GM23338 (cell line): ENCODE data around the gene SLC26A4. TPM values are rescaled to one million over a fixed set of nuclear protein-coding genes. Genes with fewer than 3 reads are reported as not detected.
A peak's percentile ranks its signal among the peaks of the same experiment; 100 is the strongest.

ENCODE experiments used
- ATAC-seq: fragments of 200-7000 bp; cut with Tn5 transposase; 3 replicates; pipeline ENCODE4 v1.9.1; 2020
- DNase-seq: peaks from one replicate; pipeline ENCODE4 v3.0.0-alpha.2; 2015; ENCODE audit warnings: low spot score
- H2AFZ ChIP-seq: fragments of 200-600 bp; sonication (generic); 2 replicates; pipeline ENCODE4 v1.8.0; 2016; ENCODE audit warnings: antibody characterized with exemption, mild to moderate bottlenecking, moderate library complexity
- H3F3A ChIP-seq: fragments of 200-600 bp; sonication (generic); replicated peaks from 2 replicates; pipeline ENCODE4 v1.8.0; 2017; ENCODE audit warnings: antibody characterized with exemption, mixed run types, low read depth
- H3K27ac ChIP-seq: fragments of 200-600 bp; sonication (generic); 2 replicates; pipeline ENCODE4 v1.6.1; 2016; ENCODE audit warnings: low read depth
- H3K27me3 ChIP-seq: fragments of 200-600 bp; sonication (generic); 2 replicates; pipeline ENCODE4 v1.8.0; 2016; ENCODE audit warnings: mild to moderate bottlenecking, mixed run types, moderate library complexity; ENCODE audit not compliant: insufficient read depth
- H3K36me3 ChIP-seq: fragments of 200-600 bp; sonication (generic); 2 replicates; pipeline ENCODE4 v1.8.0; 2016; ENCODE audit warnings: mild to moderate bottlenecking; ENCODE audit not compliant: insufficient read depth
- H3K4me1 ChIP-seq: fragments of 200-600 bp; sonication (generic); 2 replicates; pipeline ENCODE4 v1.8.0; 2016; ENCODE audit warnings: mild to moderate bottlenecking, moderate library complexity; ENCODE audit not compliant: insufficient read depth
- H3K4me2 ChIP-seq: fragments of 200-600 bp; sonication (generic); 2 replicates; pipeline ENCODE4 v1.7.1; 2017; ENCODE audit warnings: mixed run types
- H3K4me3 ChIP-seq: fragments of 200-600 bp; sonication (generic); 2 replicates; pipeline ENCODE4 v1.6.1; 2016; ENCODE audit warnings: mixed run types
- H3K79me2 ChIP-seq: fragments of 200-600 bp; sonication (generic); replicated peaks from 2 replicates; pipeline ENCODE4 v1.8.0; 2017; ENCODE audit warnings: mild to moderate bottlenecking; ENCODE audit not compliant: insufficient read depth
- H3K9me2 ChIP-seq: fragments of 200-600 bp; sonication (generic); 2 replicates; pipeline ENCODE4 v1.8.0; 2017; ENCODE audit not compliant: insufficient read depth
- H4K20me1 ChIP-seq: fragments of 200-600 bp; sonication (generic); replicated peaks from 2 replicates; pipeline ENCODE4 v1.8.0; 2017; ENCODE audit warnings: mild to moderate bottlenecking; ENCODE audit not compliant: insufficient read depth
- H3K27ac Mint-ChIP-seq: 2 replicates; pipeline ENCODE4 v1.8.0; 2020; ENCODE audit warnings: inconsistent platforms, mild to moderate bottlenecking, moderate library complexity, mixed read lengths
- H3K27me3 Mint-ChIP-seq: 3 replicates; pipeline ENCODE4 v1.8.0; 2022; ENCODE audit warnings: low read depth, mild to moderate bottlenecking, moderate library complexity, mixed read lengths, inconsistent platforms; ENCODE audit not compliant: insufficient read depth, poor library complexity
- H3K36me3 Mint-ChIP-seq: 3 replicates; pipeline ENCODE4 v1.8.0; 2021; ENCODE audit warnings: low read depth, mild to moderate bottlenecking, inconsistent platforms, moderate library complexity, mixed read lengths
- H3K4me1 Mint-ChIP-seq: 3 replicates; pipeline ENCODE4 v1.8.0; 2020; ENCODE audit warnings: mild to moderate bottlenecking, inconsistent platforms, mixed read lengths
- H3K4me3 Mint-ChIP-seq: 3 replicates; pipeline ENCODE4 v1.8.0; 2021; ENCODE audit warnings: moderate library complexity, mild to moderate bottlenecking, inconsistent platforms, mixed read lengths
- H3K9me3 Mint-ChIP-seq: 3 replicates; pipeline ENCODE4 v1.8.0; 2020; ENCODE audit warnings: moderate library complexity, mild to moderate bottlenecking, inconsistent platforms, mixed read lengths
- CREB1 ChIP-seq: fragments of 250-450 bp; sonication (Bioruptor Pico); IDR thresholded peaks from 2 replicates; pipeline ENCODE4 v1.5.0; 2020; ENCODE audit warnings: low read depth, mild to moderate bottlenecking, moderate library complexity
- CTCF ChIP-seq, 2 experiments: fragments of 200-600 bp in 1 of 2; sonication (generic) in 1 of 2; conservative IDR thresholded peaks; 2 replicates each; pipeline versions ENCODE4 v1.5.1 to v1.6.1; 2016 to 2017; ENCODE audit warnings: antibody characterized with exemption in 2 of 2, low read depth in 2 of 2, mild to moderate bottlenecking in 2 of 2, moderate library complexity in 1 of 2
- EZH2 ChIP-seq: fragments of 200-600 bp; sonication (generic); IDR thresholded peaks from one replicate; pipeline ENCODE4 v1.8.0; 2017; ENCODE audit warnings: antibody characterized with exemption, mild to moderate bottlenecking, low read depth; ENCODE audit not compliant: unreplicated experiment
- EZH2phosphoT487 ChIP-seq: fragments of 200-600 bp; sonication (generic); IDR thresholded peaks from one replicate; pipeline ENCODE4 v1.8.1; 2018; ENCODE audit warnings: antibody characterized with exemption; ENCODE audit not compliant: unreplicated experiment
- JUNB ChIP-seq: IDR thresholded peaks from one replicate; pipeline ENCODE4 v1.6.1; 2016; ENCODE audit warnings: antibody characterized with exemption; ENCODE audit not compliant: unreplicated experiment
- NANOG ChIP-seq: IDR thresholded peaks from 2 replicates; pipeline ENCODE4 v1.6.1; 2016; ENCODE audit warnings: antibody characterized with exemption, borderline replicate concordance
- POLR2AphosphoS5 ChIP-seq: IDR thresholded peaks from 2 replicates; pipeline ENCODE4 v1.6.1; 2016; ENCODE audit warnings: antibody characterized with exemption, low read depth
- REST ChIP-seq: IDR thresholded peaks from one replicate; pipeline ENCODE4 v1.6.1; 2018; ENCODE audit warnings: antibody characterized with exemption; ENCODE audit not compliant: unreplicated experiment
- STAT1 ChIP-seq: IDR thresholded peaks from one replicate; pipeline ENCODE4 v1.6.1; 2016; ENCODE audit warnings: antibody characterized with exemption; ENCODE audit not compliant: unreplicated experiment
- ZNF114 ChIP-seq: fragments of 250-450 bp; sonication (Bioruptor Pico); IDR thresholded peaks from 2 replicates; pipeline ENCODE4 v1.5.0; 2020; ENCODE audit warnings: mild to moderate bottlenecking, moderate library complexity
- ZNF331 ChIP-seq: fragments of 250-450 bp; sonication (Bioruptor Pico); IDR thresholded peaks from 2 replicates; pipeline ENCODE4 v1.5.0; 2020; ENCODE audit warnings: low read depth, mild to moderate bottlenecking, moderate library complexity
- polyA plus RNA-seq: library from polyadenylated mRNA; unstranded; fragments of >200 nt; fragmentation: Nextera tagmentation; extraction: Ambion mirVana; gene quantifications from 2 replicates; pipeline ENCODE4 v1.2.1, GENCODE V29; 2016
- total RNA-seq: library from RNA; depleted of rRNA; stranded (reverse); fragments of >200 nt; shearing (Covaris generic); gene quantifications from 2 replicates; pipeline ENCODE4 v1.2.3, GENCODE V29; 2014
- TF ChIP-seq, protein P1 (sequence below): IDR thresholded peaks from 2 replicates; pipeline ENCODE4 v1.6.1; 2016; ENCODE audit warnings: antibody characterized with exemption
- TF ChIP-seq, protein P2 (sequence below): fragments of 250-450 bp; sonication (Bioruptor Pico); IDR thresholded peaks from 2 replicates; pipeline ENCODE4 v1.5.0; 2020; ENCODE audit warnings: mild to moderate bottlenecking, moderate library complexity

Gene SLC26A4
- total and polyA plus RNA-seq, 2 experiments from 2014 or later = 0.07 TPM; not detected in 1

- Histone ChIP-seq H2AFZ (peak overlapping the region; percentile 67), H3K27me3 (no peaks in the 10 kb centered on the region), H3K79me2 (no peaks in the 10 kb centered on the region), H3K27ac (no peak overlapping the region), H3F3A (no peaks in the 10 kb centered on the region), H4K20me1 (no peaks in the 10 kb centered on the region), H3K9me2 (no peaks in the 10 kb centered on the region), H3K4me1 (peaks cover 59% of the 10 kb centered on the region), H3K4me3 (no peak overlapping the region), H3K36me3 (no peaks in the 10 kb centered on the region), H3K4me2 (no peak overlapping the region)
- Mint-ChIP-seq H3K27me3 (peaks cover 8% of the 10 kb centered on the region), H3K4me1 (peaks cover 55% of the 10 kb centered on the region), H3K4me3 (no peak overlapping the region), H3K9me3 (no peaks in the 10 kb centered on the region), H3K27ac (no peak overlapping the region), H3K36me3 (no peaks in the 10 kb centered on the region)
- no peak for DNase-seq
- peak; percentile 28; the same call in 1 of the 3 replicates for ATAC-seq
- TF ChIP-seq NANOG (no peak), CREB1 (CRISPR knock-in tag) (no peak), ZNF331 (CRISPR knock-in tag) (no peak), POLR2AphosphoS5 (no peak), JUNB (no peak), ZNF114 (CRISPR knock-in tag) (no peak), REST (no peak), STAT1 (no peak), EZH2 (no peak), EZH2phosphoT487 (no peak), CTCF (conservative IDR thresholded peaks at IDR 0.05; ENCODE audit: low read depth in 2 of 2) (no peak)
- TF ChIP-seq, protein P1, sequence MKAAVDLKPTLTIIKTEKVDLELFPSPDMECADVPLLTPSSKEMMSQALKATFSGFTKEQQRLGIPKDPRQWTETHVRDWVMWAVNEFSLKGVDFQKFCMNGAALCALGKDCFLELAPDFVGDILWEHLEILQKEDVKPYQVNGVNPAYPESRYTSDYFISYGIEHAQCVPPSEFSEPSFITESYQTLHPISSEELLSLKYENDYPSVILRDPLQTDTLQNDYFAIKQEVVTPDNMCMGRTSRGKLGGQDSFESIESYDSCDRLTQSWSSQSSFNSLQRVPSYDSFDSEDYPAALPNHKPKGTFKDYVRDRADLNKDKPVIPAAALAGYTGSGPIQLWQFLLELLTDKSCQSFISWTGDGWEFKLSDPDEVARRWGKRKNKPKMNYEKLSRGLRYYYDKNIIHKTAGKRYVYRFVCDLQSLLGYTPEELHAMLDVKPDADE = no peak
- TF ChIP-seq, protein P2, sequence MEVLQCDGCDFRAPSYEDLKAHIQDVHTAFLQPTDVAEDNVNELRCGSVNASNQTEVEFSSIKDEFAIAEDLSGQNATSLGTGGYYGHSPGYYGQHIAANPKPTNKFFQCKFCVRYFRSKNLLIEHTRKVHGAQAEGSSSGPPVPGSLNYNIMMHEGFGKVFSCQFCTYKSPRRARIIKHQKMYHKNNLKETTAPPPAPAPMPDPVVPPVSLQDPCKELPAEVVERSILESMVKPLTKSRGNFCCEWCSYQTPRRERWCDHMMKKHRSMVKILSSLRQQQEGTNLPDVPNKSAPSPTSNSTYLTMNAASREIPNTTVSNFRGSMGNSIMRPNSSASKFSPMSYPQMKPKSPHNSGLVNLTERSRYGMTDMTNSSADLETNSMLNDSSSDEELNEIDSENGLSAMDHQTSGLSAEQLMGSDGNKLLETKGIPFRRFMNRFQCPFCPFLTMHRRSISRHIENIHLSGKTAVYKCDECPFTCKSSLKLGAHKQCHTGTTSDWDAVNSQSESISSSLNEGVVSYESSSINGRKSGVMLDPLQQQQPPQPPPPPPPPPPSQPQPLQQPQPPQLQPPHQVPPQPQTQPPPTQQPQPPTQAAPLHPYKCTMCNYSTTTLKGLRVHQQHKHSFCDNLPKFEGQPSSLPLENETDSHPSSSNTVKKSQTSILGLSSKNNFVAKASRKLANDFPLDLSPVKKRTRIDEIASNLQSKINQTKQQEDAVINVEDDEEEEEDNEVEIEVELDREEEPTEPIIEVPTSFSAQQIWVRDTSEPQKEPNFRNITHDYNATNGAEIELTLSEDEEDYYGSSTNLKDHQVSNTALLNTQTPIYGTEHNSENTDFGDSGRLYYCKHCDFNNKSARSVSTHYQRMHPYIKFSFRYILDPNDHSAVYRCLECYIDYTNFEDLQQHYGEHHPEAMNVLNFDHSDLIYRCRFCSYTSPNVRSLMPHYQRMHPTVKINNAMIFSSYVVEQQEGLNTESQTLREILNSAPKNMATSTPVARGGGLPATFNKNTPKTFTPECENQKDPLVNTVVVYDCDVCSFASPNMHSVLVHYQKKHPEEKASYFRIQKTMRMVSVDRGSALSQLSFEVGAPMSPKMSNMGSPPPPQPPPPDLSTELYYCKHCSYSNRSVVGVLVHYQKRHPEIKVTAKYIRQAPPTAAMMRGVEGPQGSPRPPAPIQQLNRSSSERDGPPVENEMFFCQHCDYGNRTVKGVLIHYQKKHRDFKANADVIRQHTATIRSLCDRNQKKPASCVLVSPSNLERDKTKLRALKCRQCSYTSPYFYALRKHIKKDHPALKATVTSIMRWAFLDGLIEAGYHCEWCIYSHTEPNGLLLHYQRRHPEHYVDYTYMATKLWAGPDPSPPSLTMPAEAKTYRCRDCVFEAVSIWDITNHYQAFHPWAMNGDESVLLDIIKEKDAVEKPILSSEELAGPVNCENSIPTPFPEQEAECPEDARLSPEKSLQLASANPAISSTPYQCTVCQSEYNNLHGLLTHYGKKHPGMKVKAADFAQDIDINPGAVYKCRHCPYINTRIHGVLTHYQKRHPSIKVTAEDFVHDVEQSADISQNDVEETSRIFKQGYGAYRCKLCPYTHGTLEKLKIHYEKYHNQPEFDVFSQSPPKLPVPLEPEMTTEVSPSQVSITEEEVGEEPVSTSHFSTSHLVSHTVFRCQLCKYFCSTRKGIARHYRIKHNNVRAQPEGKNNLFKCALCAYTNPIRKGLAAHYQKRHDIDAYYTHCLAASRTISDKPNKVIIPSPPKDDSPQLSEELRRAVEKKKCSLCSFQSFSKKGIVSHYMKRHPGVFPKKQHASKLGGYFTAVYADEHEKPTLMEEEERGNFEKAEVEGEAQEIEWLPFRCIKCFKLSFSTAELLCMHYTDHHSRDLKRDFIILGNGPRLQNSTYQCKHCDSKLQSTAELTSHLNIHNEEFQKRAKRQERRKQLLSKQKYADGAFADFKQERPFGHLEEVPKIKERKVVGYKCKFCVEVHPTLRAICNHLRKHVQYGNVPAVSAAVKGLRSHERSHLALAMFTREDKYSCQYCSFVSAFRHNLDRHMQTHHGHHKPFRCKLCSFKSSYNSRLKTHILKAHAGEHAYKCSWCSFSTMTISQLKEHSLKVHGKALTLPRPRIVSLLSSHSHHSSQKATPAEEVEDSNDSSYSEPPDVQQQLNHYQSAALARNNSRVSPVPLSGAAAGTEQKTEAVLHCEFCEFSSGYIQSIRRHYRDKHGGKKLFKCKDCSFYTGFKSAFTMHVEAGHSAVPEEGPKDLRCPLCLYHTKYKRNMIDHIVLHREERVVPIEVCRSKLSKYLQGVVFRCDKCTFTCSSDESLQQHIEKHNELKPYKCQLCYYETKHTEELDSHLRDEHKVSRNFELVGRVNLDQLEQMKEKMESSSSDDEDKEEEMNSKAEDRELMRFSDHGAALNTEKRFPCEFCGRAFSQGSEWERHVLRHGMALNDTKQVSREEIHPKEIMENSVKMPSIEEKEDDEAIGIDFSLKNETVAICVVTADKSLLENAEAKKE (CRISPR knock-in tag) = no peak
Observed at GRCh38 chr7:107693396-107693795, 32.8 kb downstream of the SLC26A4 start.
